Lung microvascular endothelial cell (primary cell): ENCODE data around the gene KCTD21. TPM values are rescaled to one million over a fixed set of nuclear protein-coding genes. Genes with fewer than 3 reads are reported as not detected.

ENCODE experiments used
- DNase-seq, 2 donors: peaks; one replicate each; pipeline versions ENCODE4 v3.0.0 to v3.0.0-alpha.2; 2010; ENCODE audit warnings: low read depth in 2 of 2
- total RNA-seq: library from RNA; depleted of rRNA; stranded (reverse); fragments of >200 nt; gene quantifications from 2 replicates; pipeline ENCODE4 v1.2.1, GENCODE V29; 2014

Gene KCTD21
- total RNA-seq, 1 donor from 2014 or later, result 5.2 TPM

- DNase-seq, result no peak
Observed at GRCh38 chr11:78145511-78146025, 42.9 kb downstream of the KCTD21 start.

- no peak for DNase-seq
Observed at GRCh38 chr11:78140392-78141077, 47.9 kb downstream of the KCTD21 start.

- DNase-seq, result peak; percentile 96 to 97
Observed at GRCh38 chr11:78139422-78140391, 48.7 kb downstream of the KCTD21 start, which contains the start of gene ALG8. Gene ALG8 (minus strand): TSS chr11:78139626. CDS start chr11:78139588, 38 bp downstream.

DNA sequence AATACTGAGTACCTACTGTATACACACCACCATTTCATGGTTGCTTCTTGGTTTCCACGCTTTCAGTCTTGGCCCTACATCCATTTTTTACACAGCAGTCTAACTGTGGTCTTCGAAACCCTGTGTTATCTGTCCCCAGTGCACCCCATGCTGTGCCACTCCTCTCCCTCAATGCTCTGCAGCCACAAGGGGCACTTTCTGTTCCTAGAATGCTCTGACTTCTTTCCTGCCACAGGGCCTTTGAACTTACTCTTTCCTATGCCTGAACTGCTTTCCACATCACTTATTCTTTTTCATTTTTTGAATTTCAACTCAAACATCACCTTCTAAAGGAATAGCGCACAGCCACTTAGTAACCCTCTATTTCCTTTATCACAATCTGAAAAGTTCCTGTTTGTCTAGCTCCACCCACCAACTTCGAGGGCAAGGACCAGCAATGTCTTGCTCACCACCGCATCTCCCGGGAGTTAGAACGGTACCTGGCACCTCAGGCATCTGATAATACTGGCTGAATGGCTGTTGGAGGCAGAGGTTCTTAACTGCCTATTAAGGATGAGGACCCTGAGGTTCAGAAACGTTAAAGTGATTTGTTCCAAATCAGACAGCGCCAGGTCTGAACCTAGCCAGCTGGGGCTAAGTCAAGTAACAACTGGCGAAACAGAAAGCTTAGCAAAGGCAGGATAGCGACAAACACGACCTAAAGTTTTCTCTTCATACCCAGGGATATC lies 49.6 kb downstream of the KCTD21 start:
- peak in 1 of 2 donors; percentile 51 for DNase-seq

DNA sequence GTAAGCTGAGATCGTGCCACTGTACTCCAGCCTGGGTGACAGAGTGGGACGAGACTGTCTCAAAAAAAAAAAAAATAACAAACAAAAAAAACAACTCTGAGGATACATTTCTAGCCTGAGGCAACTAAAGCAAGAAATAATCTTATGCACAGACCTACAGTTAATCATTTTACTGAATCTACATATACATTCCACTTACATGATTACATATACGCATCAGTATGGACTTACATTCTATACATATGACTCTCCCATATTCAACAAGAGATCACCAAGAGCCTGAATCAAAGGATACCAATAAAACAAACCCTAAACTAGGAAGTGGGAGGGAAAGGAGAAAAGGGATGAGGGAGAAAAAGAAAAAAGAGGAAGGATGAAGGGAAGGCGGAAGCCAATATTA lies 50.1 kb downstream of the KCTD21 start:
- no peak for DNase-seq

GRCh38 chr11:78132475-78132874 lies 56.0 kb downstream of the KCTD21 start:
- no peak for DNase-seq

GRCh38 chr11:78131956-78132355 lies 56.5 kb downstream of the KCTD21 start:
- DNase-seq, result no peak

DNA sequence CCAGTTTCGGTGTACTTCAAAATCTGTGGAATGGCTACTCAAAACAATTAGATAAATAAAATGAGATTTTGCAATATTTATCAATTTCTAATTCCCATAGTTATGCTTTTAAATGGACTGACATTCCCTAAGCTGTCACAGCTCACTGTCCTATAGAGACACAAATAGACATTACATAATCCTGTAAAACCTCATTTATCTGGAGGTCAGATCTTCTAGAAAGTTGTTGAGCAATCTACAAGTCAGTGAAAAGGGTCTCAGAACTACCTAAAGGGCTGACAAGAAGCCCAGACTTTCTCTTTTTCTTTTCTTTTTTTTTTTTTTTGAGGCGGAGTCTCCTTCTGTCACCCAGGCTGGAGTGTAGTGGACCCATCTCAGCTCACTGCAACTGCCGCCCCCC lies 61.0 kb downstream of the KCTD21 start:
- DNase-seq, result no peak

Other genes starting within 250 kb of the KCTD21 start
- 21.8 and 26.4 TPM in 2 replicates for gene INTS4, start 194.0 kb downstream of the KCTD21 start, total RNA-seq
- gene KCTD14, start 165.3 kb downstream of the KCTD21 start, total RNA-seq, result 0.22 TPM in 1 of 2 replicates, not detected in the other
- gene THRSP, start 124.8 kb downstream of the KCTD21 start, total RNA-seq, result not detected in 2 replicates
- gene NDUFC2, start 108.8 kb downstream of the KCTD21 start, total RNA-seq, result 54.9 and 71.4 TPM in 2 replicates
- gene ALG8, start 49.0 kb downstream of the KCTD21 start, total RNA-seq, result 23.5 and 30.6 TPM in 2 replicates
- 3.9 and 5.2 TPM in 2 replicates for gene USP35, start 293 bp upstream of the KCTD21 start, total RNA-seq
- gene GAB2, start 229.2 kb upstream of the KCTD21 start, total RNA-seq, result 14.2 and 21.2 TPM in 2 replicates